GM21786 (cell line): ENCODE measurements around the gene TCIRG1.
"Not testable (repeated sequence)": the region's sequence is repeated elsewhere in the genome, so short reads cannot be mapped to it uniquely, and the experiment has no call there.

Experiments used
- ATAC-seq: cut with Tn5 transposase; IDR thresholded peaks from one replicate; pipeline ENCODE4 v1.9.1; 2021; ENCODE audit not compliant: unreplicated experiment

Gene TCIRG1, protein sequence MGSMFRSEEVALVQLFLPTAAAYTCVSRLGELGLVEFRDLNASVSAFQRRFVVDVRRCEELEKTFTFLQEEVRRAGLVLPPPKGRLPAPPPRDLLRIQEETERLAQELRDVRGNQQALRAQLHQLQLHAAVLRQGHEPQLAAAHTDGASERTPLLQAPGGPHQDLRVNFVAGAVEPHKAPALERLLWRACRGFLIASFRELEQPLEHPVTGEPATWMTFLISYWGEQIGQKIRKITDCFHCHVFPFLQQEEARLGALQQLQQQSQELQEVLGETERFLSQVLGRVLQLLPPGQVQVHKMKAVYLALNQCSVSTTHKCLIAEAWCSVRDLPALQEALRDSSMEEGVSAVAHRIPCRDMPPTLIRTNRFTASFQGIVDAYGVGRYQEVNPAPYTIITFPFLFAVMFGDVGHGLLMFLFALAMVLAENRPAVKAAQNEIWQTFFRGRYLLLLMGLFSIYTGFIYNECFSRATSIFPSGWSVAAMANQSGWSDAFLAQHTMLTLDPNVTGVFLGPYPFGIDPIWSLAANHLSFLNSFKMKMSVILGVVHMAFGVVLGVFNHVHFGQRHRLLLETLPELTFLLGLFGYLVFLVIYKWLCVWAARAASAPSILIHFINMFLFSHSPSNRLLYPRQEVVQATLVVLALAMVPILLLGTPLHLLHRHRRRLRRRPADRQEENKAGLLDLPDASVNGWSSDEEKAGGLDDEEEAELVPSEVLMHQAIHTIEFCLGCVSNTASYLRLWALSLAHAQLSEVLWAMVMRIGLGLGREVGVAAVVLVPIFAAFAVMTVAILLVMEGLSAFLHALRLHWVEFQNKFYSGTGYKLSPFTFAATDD

DNA sequence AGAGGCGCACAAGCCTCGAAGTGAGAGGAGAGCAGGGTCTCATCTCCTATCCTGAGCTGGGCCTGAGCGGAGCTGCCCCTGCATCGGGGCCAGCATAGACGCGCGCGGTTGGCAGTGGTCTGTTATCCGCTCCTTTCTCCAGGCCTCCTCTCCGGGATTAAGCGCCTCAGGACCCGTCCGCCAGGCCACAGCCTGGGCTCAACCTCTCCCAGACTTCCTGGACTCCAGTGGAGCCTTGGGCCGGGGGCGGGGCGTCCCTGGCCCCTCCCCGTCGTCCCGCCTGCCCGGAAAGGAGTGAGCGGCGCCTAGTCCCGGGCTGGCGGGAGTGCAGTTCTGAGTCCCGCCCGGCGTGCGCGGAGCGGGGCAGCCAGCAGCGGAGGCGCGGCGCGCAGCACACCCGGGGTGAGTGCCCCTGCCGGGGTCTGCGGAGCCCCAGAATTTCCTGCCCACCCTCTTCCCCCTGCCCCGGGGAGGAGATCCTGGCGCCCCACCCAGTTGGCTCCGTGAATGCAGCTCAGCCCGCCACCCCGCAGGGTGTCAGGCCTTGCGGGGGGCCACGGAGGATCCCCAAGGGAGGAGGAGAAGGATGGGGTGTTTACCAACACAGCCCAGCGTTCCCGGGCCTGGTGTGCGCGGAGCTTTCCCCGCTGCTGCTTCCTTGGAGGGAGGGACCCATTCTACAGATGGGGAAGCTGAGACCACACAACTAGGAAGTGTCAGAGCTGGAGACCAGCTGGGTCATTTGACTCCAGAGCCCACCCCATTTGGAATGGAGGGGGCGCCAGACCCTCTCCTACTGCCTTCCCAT, at the start of gene TCIRG1:
TSS of gene TCIRG1 (plus strand) at position 308 of the 808 bp plus-strand sequence. CDS start 2,247 bp downstream, outside the sequence.
- peak; percentile 35 for ATAC-seq

DNA sequence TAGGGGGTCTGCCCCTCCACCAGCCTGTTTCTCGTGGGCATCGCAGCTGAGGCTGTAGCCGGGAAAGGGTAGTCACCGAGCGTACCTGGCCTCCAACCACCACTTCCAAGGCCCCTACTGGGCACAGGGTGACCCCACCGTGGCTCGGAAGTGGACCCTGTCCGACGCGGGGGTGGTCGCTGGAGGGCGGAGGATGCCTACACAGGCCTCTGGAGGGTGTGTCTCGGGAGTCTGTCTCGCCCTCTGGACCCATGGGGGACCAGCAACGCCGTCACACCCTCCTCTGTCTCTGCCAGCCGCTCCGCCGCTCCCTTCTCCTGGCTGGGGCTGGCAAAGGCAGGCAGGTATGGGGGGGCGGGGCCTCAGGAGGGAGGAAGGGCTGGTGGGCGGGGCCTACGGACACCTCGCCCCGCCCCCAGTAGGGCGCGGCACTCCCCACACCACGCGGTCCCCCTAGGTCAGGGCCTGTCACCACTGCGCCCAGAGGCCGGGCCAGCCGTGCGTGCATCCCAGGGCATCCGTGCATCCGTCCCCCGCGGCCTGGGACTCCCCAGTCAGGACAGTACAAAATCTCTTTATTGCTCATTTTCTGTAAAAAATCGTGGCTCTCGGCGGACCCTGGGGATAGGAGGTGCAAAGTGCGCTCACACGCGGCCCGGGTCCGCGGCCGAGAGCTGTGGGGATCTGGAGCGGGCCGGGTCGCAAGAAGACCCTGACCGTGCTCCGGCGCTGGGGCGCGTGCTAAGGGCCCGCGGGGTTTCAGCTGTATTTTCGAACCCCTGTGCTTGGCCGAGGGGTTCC, 48.1 kb upstream of the TCIRG1 start:
- not testable (repeated sequence) for ATAC-seq

DNA sequence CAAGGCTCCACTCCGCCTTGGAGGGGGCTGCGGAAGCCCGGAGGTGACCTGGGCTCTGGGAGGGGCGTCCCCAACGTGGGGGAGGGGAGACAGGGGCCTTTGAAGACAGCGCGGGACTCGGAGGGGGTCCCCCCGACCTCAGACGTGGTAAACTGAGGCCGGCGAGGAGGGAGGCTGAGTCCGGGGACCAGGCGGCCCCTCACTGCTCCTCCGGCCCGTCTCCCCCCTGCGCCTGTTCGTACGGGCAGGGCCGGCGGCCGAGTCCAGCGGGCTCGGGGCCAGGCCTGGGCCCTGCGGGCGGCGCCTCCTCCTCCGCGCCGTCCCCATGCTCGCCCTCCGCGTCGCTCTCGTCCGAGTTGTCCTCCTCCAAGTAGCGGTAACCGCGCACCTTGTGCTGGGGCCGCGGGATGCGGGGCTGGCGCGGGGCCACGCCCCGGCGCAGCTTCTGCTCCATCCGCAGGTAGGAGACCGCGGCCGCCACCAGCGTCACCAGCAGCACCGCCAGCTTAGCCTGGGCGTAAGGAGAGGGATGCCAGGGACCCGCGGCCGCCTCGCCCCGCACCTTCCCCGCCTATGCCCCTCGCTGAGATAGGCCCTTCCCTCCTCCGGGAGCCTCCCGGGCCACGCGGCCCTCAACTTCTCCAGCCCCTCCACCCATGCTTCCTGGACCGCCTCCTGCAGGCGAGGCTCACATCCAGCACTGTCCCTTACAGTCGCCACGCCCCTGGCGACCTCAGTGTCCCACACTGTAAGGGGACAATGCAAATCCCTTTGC, 47.3 kb upstream of the TCIRG1 start:
- ATAC-seq: not testable (repeated sequence)

DNA sequence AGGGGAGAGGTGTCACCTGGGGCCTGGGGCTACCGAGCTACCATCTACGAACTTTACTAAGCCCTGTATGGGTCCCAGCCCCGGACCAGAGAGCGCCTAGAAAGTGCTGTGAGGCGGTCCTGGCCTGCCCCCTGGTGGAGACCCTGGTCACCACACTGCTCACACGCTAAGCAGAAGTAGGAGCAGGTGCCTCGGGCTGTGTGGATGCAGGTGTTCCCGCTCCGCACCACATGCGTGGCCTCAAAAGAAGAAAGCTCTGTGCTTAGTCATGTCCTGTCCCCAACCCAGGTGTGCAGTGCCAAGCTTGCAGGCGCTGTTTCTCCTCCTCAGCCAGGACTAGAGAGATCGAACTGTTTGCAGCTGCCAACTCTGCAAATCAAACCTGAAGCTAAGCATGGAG, 45.0 kb upstream of the TCIRG1 start:
- ATAC-seq: not testable (repeated sequence)

DNA sequence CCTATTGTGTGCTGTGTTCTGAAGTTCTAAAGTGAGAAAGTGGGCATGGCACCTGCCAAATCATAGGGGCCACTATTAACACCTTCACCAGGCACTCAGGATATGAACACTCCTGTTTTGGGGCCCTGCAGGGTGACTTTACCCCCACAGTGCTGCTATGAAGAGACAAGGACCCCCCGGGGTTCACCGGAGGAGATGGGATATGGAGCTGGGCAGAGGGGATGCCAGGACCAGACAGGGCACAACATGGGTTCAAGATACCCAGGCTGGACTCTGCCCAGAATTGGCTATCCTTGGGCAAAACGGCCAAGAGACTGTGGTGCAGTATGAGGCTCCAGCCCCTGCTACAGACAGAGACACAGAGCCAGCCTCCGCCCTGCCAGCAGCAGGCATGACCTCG, 44.4 kb upstream of the TCIRG1 start:
- not testable (repeated sequence) for ATAC-seq

DNA sequence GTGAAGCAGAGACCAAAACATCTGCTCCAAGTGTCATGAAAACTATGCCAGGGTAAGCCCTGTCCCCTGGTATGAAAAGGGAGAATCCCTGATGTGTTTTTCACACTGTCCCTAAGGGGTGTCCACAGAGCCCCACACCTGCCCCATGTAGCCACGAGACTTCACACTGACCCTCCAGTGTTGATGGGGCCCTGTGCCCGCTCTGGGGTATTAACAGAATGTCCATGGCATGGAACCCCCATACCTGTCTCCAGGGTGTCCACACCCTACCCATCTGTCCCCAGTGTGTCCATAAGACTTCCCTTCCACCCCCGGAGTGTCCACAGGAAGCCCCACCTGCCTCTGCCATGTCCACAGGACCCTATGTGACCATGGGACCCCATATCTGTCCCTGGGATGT, 43.7 kb upstream of the TCIRG1 start:
- ATAC-seq: not testable (repeated sequence)

DNA sequence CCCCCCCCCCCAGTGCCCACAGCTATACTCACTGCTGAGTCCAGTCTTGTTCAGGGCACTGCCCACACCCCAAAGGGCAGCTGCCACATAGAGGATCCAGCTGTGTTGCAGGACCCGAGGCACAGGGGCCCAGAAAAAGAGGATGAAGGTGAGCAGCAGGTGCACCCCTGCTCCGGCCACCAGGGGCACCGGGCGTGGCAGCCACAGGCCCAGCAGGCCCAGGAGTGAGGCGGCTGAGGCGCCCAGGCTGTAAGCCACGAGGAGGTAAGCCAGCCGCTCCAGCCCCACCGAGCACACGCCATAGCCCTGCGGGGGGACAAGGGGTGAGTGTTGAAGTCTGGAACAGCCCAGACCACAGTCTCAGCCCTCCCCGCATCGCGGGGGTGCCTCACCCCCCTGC, 43.2 kb upstream of the TCIRG1 start:
- not testable (repeated sequence) for ATAC-seq

DNA sequence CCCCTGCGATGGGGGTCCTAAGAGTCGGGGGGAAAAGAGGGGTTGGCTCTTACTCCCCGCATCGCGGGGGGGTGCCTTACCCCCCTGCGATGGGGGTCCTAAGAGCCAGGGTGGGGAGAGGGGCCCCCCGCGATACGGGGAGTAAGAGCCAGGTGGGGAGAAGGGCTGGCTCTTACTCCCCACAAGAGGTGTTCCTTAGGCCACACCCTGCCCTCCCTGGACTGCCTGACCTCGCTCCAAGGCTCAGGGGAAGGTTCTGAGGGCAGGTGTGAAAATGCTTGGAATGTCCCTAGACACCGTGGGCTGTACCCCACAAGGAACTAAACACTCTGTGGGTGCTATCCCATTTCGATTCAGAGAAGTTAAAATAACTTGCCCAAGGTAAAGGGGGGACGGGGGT, 42.8 kb upstream of the TCIRG1 start:
- no peak for ATAC-seq

DNA sequence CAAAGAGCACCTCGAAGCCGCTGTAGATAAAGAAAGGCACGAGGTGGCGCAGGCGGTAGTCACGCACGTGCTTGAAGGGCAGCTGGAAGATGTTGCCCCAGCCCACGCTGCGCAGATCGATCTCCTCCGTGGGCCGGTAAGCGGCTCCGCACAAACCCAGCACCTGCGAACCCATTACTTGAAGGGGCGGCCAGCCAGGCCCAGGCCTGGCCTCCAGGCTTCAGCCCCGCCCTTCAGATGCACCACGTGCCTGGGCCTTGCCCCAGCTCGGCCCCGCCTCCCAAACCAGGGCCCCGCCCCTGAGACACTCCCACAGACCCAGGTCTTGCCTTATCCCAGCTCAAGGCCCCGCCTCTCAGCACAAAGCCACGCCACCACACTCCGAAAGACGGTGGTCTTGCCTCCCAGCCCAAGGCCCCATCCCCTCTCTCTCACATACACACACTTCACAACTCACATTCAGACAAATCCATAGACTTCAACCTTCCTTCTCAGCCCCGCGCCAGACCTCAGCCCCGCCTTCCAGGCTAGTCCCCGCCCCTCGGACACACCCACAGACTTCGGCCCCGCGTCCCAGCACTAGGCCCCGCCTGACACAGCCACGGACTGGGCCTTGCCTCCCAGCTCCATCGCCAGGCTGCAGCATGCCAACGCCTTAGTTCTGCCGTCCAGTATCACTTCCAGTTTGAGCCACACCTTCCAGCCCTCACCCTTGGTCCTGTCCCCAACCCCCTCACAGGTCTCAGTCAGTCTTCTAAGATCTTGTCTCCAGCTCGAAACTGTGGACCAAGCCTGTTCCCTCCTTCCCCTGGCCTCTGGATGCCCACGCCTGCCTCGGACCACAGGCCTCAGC, 42.0 kb upstream of the TCIRG1 start:
- ATAC-seq: no peak

DNA sequence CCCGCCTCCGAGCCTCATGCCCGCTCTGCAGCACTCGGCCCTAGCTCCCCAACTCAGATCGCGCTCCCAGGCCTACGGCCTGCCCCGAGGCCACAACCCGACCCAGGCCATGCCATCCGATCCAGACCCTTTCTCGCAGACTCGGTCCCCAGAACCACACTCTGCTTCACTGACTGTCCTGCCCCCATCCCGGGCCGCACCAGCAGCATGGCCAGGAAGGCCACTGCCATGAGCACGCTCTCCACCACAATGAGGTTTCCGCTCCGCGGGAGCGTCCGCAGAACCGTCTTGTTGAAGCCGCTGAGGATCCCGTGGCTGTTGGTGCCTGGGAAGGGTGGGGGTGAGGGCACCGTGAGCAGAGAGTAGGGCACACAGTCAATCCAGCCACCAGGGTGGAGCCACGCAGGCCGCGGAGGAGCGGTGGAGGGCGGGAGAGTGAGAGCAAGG, 41.3 kb upstream of the TCIRG1 start:
- no peak for ATAC-seq

DNA sequence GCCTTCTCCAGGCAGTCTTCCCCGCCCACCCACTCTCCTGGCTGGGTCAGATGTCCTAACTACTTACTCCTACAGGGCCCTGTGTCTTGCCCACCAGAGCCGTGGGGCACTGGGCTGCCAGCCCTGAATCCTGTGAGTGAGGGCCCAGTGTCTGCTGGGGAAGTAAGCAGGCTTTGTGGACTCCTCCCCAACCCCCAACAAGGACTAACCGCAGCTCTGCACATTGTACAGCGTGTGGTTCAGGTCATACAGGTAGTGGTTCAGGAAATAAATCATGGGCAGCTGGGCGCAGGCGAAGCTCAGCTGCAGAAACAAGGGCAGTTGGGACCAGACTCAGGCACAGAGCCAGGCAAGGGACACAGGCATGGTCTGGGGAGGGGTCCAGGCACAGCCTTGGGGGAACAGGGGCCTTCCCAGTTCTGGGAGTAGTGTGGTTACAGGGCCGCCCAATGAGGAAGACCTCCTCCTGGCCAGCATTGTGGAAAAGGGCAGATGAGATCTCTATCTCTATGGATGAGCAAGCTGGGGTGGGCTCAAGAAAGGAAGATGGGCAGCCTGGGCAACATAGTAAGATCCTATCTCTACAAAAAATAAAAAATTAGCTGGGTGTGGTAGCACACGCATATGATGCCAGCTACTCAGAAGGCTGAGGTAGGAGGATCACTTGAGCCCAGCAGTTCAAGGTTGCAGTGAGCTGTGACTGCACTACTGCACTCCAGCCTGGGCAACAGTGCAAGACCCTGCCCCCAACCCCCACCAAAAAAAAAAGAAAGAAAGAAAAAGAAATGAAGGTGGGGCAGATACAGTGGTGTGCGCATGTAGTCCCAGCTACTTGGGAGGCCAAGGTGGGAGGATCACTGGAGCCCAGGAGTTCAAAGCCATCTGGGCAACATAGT, 40.4 kb upstream of the TCIRG1 start:
- no peak for ATAC-seq

DNA sequence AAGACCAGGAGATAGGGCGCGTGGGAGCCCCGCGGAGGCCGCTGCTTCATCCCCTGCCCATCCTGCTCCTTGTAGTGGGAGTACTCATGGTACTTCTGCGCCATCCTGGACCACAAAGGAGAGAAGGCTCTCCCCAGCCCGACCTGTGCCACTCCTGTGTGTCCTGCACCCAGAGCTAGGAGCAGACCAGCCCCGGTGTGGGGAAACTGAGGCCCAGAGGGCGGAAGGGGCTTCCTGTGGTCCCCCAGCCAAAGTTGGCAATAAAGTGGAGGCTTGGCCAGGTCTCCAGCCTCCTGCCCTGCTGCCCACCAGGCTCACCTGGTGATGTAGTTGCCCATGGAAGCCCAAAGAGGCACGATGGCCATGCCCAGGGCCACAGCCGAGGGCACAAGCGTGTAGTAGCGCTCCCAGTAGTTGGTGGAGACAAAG, 39.6 kb upstream of the TCIRG1 start:
- no peak for ATAC-seq

DNA sequence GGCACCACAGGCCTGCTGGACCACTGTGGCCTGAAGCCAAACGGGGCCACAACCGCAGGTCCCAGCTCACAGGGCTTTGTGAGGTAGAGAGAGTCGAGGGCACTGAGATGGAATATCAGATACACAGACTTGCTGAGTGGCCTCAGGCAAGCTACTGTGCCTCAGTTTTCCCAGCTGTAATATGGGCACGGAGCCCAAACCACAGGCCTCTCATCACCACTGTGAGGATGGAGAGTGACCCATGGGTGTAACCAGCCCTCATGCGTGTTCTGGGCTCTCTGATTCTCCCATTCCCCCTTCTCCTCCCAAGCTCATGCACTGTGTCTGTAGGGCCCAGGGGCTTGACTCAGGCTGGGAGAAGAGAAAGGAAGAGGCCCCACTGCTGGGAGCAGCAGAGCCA, 39.1 kb upstream of the TCIRG1 start:
- ATAC-seq: no peak

DNA sequence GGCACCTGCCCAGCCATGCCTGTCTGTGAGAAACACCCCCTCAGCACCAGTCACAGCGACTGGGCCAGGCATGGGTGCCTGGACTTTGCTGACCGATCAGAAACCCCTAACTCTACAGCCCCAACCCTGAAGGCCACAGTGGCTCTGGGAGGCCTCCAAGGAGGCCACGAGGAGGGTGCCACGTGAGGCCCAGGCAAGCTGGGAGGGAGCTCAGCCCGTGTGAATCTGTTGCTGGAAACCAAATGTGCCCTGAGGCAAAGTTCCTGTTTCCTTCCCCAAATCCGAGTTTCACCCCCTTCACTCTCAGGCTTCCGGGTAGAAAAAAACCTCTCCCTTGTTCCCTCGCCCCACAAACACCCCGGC, 36.3 kb upstream of the TCIRG1 start:
- no peak for ATAC-seq

DNA sequence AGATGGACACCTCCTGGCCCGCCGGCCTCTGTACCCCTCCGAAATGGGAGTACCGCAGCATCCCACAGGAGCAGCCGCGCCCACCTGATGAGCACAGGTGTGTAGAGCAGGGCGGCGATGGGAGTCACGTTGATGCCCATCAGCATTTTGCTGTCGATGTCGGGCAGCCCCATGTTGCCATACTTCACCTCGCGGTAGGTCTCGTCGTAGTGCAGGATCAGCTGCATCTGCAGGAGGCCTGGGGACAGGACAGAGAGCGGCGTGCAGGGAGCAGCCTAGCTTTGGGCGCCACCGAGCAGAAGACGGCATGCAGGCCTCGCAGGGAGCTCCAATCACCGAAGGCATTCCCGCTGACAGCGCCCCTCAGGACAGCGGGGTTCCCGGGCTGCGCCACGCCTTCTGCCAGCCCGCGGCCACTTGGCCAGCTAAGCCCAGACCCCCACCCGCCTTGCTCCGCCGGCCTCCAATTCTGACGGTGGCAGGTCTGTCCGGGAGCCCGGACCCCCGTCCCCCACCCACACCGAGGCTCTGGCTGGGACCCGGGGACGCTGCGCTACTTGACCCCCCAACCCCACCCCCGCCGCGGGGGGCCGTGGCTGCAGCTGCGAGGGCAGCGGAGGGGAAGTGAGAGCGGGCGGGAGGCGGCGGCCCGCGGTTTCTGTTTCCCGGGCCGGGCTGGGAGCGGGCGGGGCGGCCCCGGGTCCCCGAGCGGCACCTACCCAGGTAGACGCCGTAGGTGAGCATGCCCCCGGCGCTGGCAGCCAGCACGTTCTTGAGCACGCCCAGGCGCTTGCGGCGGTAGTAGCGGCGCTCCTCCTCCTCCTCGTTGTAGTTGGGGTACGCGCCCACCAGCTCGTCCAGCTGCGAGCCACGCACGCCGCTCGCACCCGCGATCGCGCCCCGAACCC, 35.6 kb upstream of the TCIRG1 start:
- peak; percentile 33 for ATAC-seq

DNA sequence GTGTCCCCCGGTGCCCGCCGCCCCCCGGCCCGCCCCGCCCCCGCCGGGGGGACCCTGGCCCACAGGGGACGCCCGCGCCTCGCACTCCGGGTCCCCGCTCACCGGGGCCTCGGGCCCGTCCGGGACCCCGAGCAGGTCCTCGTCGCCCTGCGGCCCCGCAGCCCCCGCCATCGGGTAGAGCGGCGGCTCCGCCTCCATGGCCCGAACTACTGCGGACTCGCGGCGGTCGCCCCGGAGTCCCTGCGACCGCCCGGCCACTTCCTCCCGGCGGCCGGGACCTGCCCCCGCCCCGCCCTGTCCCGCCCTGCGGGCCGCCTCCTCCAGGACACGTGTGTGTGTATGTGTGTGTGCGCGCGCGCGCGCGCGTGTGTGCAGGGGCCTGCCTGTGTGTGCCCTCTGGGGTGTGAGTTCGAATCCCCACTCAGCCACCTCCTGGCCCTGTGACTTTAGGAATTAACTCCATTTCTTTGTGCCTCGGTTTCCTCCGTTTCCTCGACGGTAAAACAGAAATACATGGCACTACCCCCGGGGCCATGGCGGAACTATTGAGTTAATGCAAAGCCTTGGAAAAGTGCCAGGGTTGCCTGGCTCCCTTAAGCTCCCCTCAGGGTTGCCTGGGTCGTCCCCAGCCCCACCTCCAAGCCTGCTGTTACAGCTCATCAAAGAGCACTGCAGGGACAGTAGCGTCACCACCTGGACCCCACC, 34.8 kb upstream of the TCIRG1 start, which contains the start of gene UNC93B1:
TSS of gene UNC93B1 (minus strand) at position 252 of the 705 bp plus-strand sequence. CDS start at position 198, 54 bp downstream.
- peak; percentile 49 for ATAC-seq
